ENCODE results near the gene SYT2. TPM values are rescaled to one million over a fixed set of nuclear protein-coding genes. Genes with fewer than 3 reads are reported as not detected.

Gene SYT2
- total RNA-seq, 4 donors from 2014 or later: under 0.01 to 0.38 TPM; not detected in 2

DNA sequence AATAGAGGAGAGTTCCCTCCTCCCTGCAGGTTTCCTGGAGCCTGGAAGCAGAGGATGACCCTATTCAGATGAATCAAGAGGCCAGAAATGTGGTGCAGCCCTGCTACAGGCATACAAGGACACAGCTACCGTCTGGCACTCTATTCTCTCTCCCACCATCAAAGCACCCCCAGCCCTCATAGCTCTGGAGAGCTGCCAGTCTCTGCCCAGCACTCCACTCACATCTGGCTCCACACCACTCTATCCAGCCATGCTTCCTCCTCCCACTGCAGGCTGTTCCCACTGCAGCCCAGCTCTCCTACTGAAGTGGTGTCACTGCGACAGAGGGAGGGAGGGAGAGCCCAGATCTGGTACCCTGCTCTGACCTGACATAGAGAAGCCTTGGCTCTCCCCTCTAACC, 18.4 kb downstream of the SYT2 start:
- H3K27me3 ChIP-seq: no peaks in the 10 kb centered on the region

DNA sequence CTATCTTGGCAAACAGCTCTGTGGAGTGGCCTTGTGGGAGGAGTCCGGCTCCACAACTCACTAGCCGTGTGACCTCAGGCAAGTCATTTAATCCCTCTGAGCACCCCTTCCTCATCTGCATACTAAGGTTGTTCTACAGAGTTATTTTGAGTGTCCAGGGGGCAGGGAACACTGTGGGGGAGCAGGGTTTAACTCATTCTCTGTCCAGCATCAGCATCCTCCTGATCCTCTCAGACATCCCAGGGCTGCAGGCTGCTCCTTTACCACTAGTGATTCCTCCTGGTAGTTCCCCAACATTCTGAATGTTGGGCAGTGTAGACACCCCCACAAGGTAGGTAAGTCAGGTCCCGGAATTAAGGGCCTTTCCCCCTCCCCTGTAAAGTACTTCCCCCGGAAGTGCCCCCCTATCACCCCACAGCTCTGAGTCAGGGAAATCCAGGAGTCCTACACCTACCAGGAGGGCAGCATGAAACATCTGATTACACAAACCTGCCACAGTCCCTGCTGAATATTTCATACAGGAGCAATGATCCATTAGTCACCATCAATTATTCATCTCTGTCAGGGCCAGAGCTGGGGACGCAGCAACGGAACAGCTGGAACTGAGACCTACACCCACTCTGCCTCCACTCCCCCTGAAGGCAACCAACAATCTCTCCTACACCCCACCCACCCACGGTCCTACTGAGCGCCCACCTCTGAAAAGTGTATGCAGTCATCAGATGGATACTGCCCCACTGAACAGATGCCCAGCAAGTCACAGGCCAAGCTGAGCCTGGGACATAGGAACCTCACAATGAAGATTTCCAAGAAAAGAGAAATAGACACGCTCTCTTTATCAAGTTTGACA, 20.5 kb downstream of the SYT2 start:
- intact Hi-C loops (cut with DNase I): no loop called here
- Histone ChIP-seq H3K36me3 (no peaks in the 10 kb centered on the region), H3K4me1 (no peaks in the 10 kb centered on the region), H3K9me3 (no peaks in the 10 kb centered on the region), H3K27me3 (no peaks in the 10 kb centered on the region), H3K27ac (no peak overlapping the region), H3K4me3 (replicated peaks in 1 of 3) (no peak overlapping the region)
- DNase-seq: no peak
- WGBS, 2 donors: 71 to 74% methylated on average over 9 of the region's 9 CpGs
- TF ChIP-seq POLR2A (IDR thresholded peaks at IDR 0.05): no peak
- TF ChIP-seq, protein P1, sequence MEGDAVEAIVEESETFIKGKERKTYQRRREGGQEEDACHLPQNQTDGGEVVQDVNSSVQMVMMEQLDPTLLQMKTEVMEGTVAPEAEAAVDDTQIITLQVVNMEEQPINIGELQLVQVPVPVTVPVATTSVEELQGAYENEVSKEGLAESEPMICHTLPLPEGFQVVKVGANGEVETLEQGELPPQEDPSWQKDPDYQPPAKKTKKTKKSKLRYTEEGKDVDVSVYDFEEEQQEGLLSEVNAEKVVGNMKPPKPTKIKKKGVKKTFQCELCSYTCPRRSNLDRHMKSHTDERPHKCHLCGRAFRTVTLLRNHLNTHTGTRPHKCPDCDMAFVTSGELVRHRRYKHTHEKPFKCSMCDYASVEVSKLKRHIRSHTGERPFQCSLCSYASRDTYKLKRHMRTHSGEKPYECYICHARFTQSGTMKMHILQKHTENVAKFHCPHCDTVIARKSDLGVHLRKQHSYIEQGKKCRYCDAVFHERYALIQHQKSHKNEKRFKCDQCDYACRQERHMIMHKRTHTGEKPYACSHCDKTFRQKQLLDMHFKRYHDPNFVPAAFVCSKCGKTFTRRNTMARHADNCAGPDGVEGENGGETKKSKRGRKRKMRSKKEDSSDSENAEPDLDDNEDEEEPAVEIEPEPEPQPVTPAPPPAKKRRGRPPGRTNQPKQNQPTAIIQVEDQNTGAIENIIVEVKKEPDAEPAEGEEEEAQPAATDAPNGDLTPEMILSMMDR (IDR thresholded peaks at IDR 0.05): no peak

More for the DNA sequence above, 18.4 kb downstream of the SYT2 start:
- Histone ChIP-seq H3K36me3 (no peaks in the 10 kb centered on the region), H3K4me3 (replicated peaks in 1 of 3) (no peak overlapping the region), H3K9me3 (no peaks in the 10 kb centered on the region), H3K27ac (no peak overlapping the region), H3K4me1 (no peaks in the 10 kb centered on the region)
- TF ChIP-seq POLR2A (IDR thresholded peaks at IDR 0.05): no peak
- TF ChIP-seq, protein P1 (IDR thresholded peaks at IDR 0.05): no peak
- intact Hi-C loops (cut with DNase I): no loop called here
- 27 to 29% methylated on average over 2 of the region's 2 CpGs for WGBS, 2 donors
- DNase-seq: no peak

- no peaks in the 10 kb centered on the region for H3K27me3 ChIP-seq
- no peaks in the 10 kb centered on the region for H3K4me1 ChIP-seq
- no peak overlapping the region for H3K4me3 ChIP-seq (replicated peaks in 1 of 3)
- no peaks in the 10 kb centered on the region for H3K36me3 ChIP-seq
- no peak overlapping the region for H3K27ac ChIP-seq
- no peaks in the 10 kb centered on the region for H3K9me3 ChIP-seq
- 52 to 85% methylated on average over 3 of the region's 3 CpGs for whole genome bisulfite sequencing, 2 donors
- intact Hi-C loops (cut with DNase I): no loop called here
- TF ChIP-seq, protein P1 (IDR thresholded peaks at IDR 0.05): no peak
- no peak for TF ChIP-seq POLR2A (IDR thresholded peaks at IDR 0.05)
- DNase-seq: no peak
Observed at GRCh38 chr1:202689082-202689481, 21.2 kb downstream of the SYT2 start.

DNA sequence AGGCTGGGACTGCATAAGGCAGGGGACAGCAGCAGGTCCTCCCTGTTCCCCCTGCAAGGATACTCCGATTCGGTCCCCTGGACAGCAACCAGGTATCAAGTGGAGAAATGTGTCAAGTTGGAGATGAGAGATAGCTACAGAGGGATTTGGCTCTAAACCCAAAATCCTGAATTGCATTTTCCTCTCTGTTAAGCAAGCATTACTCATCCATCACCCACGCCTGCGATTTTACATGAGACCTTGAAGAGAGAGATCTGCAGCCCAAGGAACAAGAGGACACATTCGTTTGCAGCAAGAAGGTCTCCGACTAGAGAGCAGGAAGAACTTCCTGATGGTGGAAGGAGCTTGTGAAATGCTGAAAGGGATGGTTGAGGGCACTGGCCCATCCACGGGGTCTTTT, 21.9 kb downstream of the SYT2 start:
- intact Hi-C loops (cut with DNase I): no loop called here
- DNase-seq: no peak
- Histone ChIP-seq H3K36me3 (no peaks in the 10 kb centered on the region), H3K4me1 (no peaks in the 10 kb centered on the region), H3K27me3 (no peaks in the 10 kb centered on the region), H3K9me3 (no peaks in the 10 kb centered on the region), H3K27ac (no peak overlapping the region), H3K4me3 (replicated peaks in 1 of 3) (no peak overlapping the region)
- TF ChIP-seq, protein P1 (IDR thresholded peaks at IDR 0.05): no peak
- TF ChIP-seq POLR2A (IDR thresholded peaks at IDR 0.05): no peak
- WGBS, 2 donors: 67 to 71% methylated on average over 7 of the region's 7 CpGs

- no peak for TF ChIP-seq POLR2A (IDR thresholded peaks at IDR 0.05)
- TF ChIP-seq, protein P1 (IDR thresholded peaks at IDR 0.05): no peak
- intact Hi-C loops (cut with DNase I): no loop called here
- 81 to 89% methylated on average over 3 of the region's 3 CpGs for WGBS, 2 donors
Observed at GRCh38 chr1:202687798-202688197, 22.5 kb downstream of the SYT2 start.

More at GRCh38 chr1:202687798-202688197, 22.5 kb downstream of the SYT2 start:
- DNase-seq: no peak
- no peaks in the 10 kb centered on the region for H3K9me3 ChIP-seq
- no peak overlapping the region for H3K27ac ChIP-seq
- no peak overlapping the region for H3K4me3 ChIP-seq (replicated peaks in 1 of 3)
- no peaks in the 10 kb centered on the region for H3K36me3 ChIP-seq
- H3K27me3 ChIP-seq: no peaks in the 10 kb centered on the region
- H3K4me1 ChIP-seq: no peaks in the 10 kb centered on the region

All from thyroid gland (tissue), 4 donors.